Measurements from ENCODE around the gene LYAR.

LYAR gene

GRCh38 chr4:4293279-4293678 lies 3.3 kb upstream of the LYAR start:
- Histone ChIP-seq H2BK15ac (ENCODE audit: low read length) (no peak overlapping the region), H2BK5ac (ENCODE audit: low read length) (no peak overlapping the region), H3K4me1 (ENCODE audit: control insufficient read depth in 2 of 2, insufficient read depth in 1 of 2, low read depth in 1 of 2, low read length in 2 of 2) (peaks cover 6 to 13% of the 10 kb centered on the region in 2 donors), H3K18ac (ENCODE audit: low read length) (no peak overlapping the region), H3K14ac (ENCODE audit: low read length) (no peak overlapping the region), H3K36me3 (replicated peaks in 1 of 2; ENCODE audit: control insufficient read depth in 2 of 2, insufficient read depth in 2 of 2, low read length in 2 of 2) (peaks cover 2 to 7% of the 10 kb centered on the region in 2 donors), H3K27me3 (ENCODE audit: control insufficient read depth in 3 of 3, insufficient read depth in 3 of 3, low read depth in 1 of 3, low read length in 3 of 3) (no peaks in the 10 kb centered on the region), H2BK120ac (ENCODE audit: low read depth, low read length) (no peak overlapping the region), H4K91ac (ENCODE audit: low read depth, low read length, poor library complexity) (no peak overlapping the region), H4K8ac (ENCODE audit: low read depth, low read length) (no peak overlapping the region), H3K79me1 (ENCODE audit: low read depth, low read length) (peaks cover 10% of the 10 kb centered on the region), H2AFZ (ENCODE audit: low read length) (no peak overlapping the region), H3K23ac (ENCODE audit: low read depth, low read length, poor library complexity) (no peak overlapping the region), H3K4me2 (ENCODE audit: insufficient read depth, low read length, poor library complexity, severe bottlenecking) (no peak overlapping the region), H3K9ac (ENCODE audit: low read depth, low read length, poor library complexity) (no peak overlapping the region), H3K4ac (ENCODE audit: low read length) (no peak overlapping the region), H3K27ac (replicated peaks; ENCODE audit: low read length) (no peak overlapping the region), H2AK5ac (ENCODE audit: low read depth, low read length) (no peak overlapping the region), H3K9me3 (replicated peaks in 1 of 2; ENCODE audit: control insufficient read depth in 2 of 2, insufficient read depth in 1 of 2, low read depth in 1 of 2, low read length in 2 of 2) (no peaks in the 10 kb centered on the region), H2BK12ac (ENCODE audit: low read length) (no peak overlapping the region), H3K4me3 (ENCODE audit: low read length in 2 of 2) (no peak overlapping the region)
- DNase-seq (ENCODE audit: low spot score) = no peak
- no CpG with 5 or more reads among the region's 3 CpGs for WGBS, 2 donors (ENCODE audit: extremely low coverage in 2 of 2, insufficient read length in 2 of 2, insufficient replicate concordance in 1 of 2)

- H3K14ac ChIP-seq (ENCODE audit: low read length) = no peak overlapping the region
- H3K4me2 ChIP-seq (ENCODE audit: insufficient read depth, low read length, poor library complexity, severe bottlenecking) = peak overlapping the region; percentile 82
- peak overlapping the region; percentile 93 for H2AFZ ChIP-seq (ENCODE audit: low read length)
- H3K27ac ChIP-seq (replicated peaks; ENCODE audit: low read length) = no peak overlapping the region
- no peak overlapping the region for H3K4ac ChIP-seq (ENCODE audit: low read length)
- peaks cover 14 to 25% of the 10 kb centered on the region in 2 donors for H3K36me3 ChIP-seq (replicated peaks in 1 of 2; ENCODE audit: control insufficient read depth in 2 of 2, insufficient read depth in 2 of 2, low read length in 2 of 2)
- peak overlapping the region; percentile 72 to 99 for H3K4me3 ChIP-seq (ENCODE audit: low read length in 2 of 2)
- H3K23ac ChIP-seq (ENCODE audit: low read depth, low read length, poor library complexity) = peak overlapping the region; percentile 89
- no CpG with 5 or more reads among the region's 10 CpGs for WGBS, 2 donors (ENCODE audit: extremely low coverage in 2 of 2, insufficient read length in 2 of 2, insufficient replicate concordance in 1 of 2)
- H3K27me3 ChIP-seq (ENCODE audit: control insufficient read depth in 3 of 3, insufficient read depth in 3 of 3, low read depth in 1 of 3, low read length in 3 of 3) = no peaks in the 10 kb centered on the region
- H3K18ac ChIP-seq (ENCODE audit: low read length) = no peak overlapping the region
- H2AK5ac ChIP-seq (ENCODE audit: low read depth, low read length) = no peak overlapping the region
- H2BK12ac ChIP-seq (ENCODE audit: low read length) = no peak overlapping the region
- H3K9ac ChIP-seq (ENCODE audit: low read depth, low read length, poor library complexity) = peak overlapping the region; percentile 93
- H3K9me3 ChIP-seq (replicated peaks in 1 of 2; ENCODE audit: control insufficient read depth in 2 of 2, insufficient read depth in 1 of 2, low read depth in 1 of 2, low read length in 2 of 2) = no peaks in the 10 kb centered on the region
- no peak overlapping the region for H2BK15ac ChIP-seq (ENCODE audit: low read length)
- H4K8ac ChIP-seq (ENCODE audit: low read depth, low read length) = no peak overlapping the region
- H2BK120ac ChIP-seq (ENCODE audit: low read depth, low read length) = no peak overlapping the region
- DNase-seq (ENCODE audit: low spot score) = no peak
- peaks cover 6 to 13% of the 10 kb centered on the region in 2 donors for H3K4me1 ChIP-seq (ENCODE audit: control insufficient read depth in 2 of 2, insufficient read depth in 1 of 2, low read depth in 1 of 2, low read length in 2 of 2)
- peaks cover 10% of the 10 kb centered on the region for H3K79me1 ChIP-seq (ENCODE audit: low read depth, low read length)
- H4K91ac ChIP-seq (ENCODE audit: low read depth, low read length, poor library complexity) = no peak overlapping the region
- H2BK5ac ChIP-seq (ENCODE audit: low read length) = no peak overlapping the region
Measured at GRCh38 chr4:4289597-4289940, 385 bp downstream of the LYAR start.

DNA sequence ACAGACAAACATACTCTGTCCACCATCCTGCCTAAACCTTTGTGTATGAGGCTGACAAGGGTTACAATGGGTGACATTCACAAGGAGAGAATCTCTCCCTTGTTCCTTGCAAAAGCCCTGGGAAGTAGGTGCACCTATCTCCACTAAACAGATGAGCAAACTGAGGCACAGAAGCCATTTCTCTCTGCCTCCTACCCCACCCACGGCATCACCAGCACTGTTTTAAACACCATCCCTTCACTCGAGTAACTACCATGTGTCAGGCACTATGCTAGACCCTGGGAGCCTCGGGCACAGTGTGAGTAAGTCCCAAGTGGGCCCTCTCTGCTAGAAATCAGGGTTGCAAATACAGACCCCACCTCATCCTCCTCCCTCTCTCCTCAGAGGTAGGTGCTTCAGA lies 899 bp downstream of the LYAR start:
- Histone ChIP-seq H3K79me1 (ENCODE audit: low read depth, low read length) (peaks cover 10% of the 10 kb centered on the region), H3K9me3 (replicated peaks in 1 of 2; ENCODE audit: control insufficient read depth in 2 of 2, insufficient read depth in 1 of 2, low read depth in 1 of 2, low read length in 2 of 2) (no peaks in the 10 kb centered on the region), H3K4me2 (ENCODE audit: insufficient read depth, low read length, poor library complexity, severe bottlenecking) (peak overlapping the region; percentile 82), H2BK120ac (ENCODE audit: low read depth, low read length) (no peak overlapping the region), H3K23ac (ENCODE audit: low read depth, low read length, poor library complexity) (no peak overlapping the region), H3K4ac (ENCODE audit: low read length) (no peak overlapping the region), H4K91ac (ENCODE audit: low read depth, low read length, poor library complexity) (no peak overlapping the region), H3K14ac (ENCODE audit: low read length) (no peak overlapping the region), H2BK15ac (ENCODE audit: low read length) (no peak overlapping the region), H3K36me3 (replicated peaks in 1 of 2; ENCODE audit: control insufficient read depth in 2 of 2, insufficient read depth in 2 of 2, low read length in 2 of 2) (peaks cover 14 to 30% of the 10 kb centered on the region in 2 donors), H2AFZ (ENCODE audit: low read length) (peak overlapping the region; percentile 93), H3K27ac (replicated peaks; ENCODE audit: low read length) (no peak overlapping the region), H2AK5ac (ENCODE audit: low read depth, low read length) (no peak overlapping the region), H3K18ac (ENCODE audit: low read length) (no peak overlapping the region), H3K4me1 (ENCODE audit: control insufficient read depth in 2 of 2, insufficient read depth in 1 of 2, low read depth in 1 of 2, low read length in 2 of 2) (peaks cover 6 to 13% of the 10 kb centered on the region in 2 donors), H2BK12ac (ENCODE audit: low read length) (no peak overlapping the region), H3K4me3 (ENCODE audit: low read length in 2 of 2) (peak overlapping the region; percentile 72 to 99), H3K9ac (ENCODE audit: low read depth, low read length, poor library complexity) (no peak overlapping the region), H3K27me3 (ENCODE audit: control insufficient read depth in 3 of 3, insufficient read depth in 3 of 3, low read depth in 1 of 3, low read length in 3 of 3) (no peaks in the 10 kb centered on the region), H4K8ac (ENCODE audit: low read depth, low read length) (no peak overlapping the region), H2BK5ac (ENCODE audit: low read length) (no peak overlapping the region)
- DNase-seq (ENCODE audit: low spot score) = no peak
- WGBS, 2 donors (ENCODE audit: extremely low coverage in 2 of 2, insufficient read length in 2 of 2, insufficient replicate concordance in 1 of 2) = no CpG with 5 or more reads among the region's 3 CpGs

- no peak overlapping the region for H4K8ac ChIP-seq (ENCODE audit: low read depth, low read length)
- H3K4me3 ChIP-seq (ENCODE audit: low read length in 2 of 2) = no peak overlapping the region
- H2AK5ac ChIP-seq (ENCODE audit: low read depth, low read length) = no peak overlapping the region
- no peaks in the 10 kb centered on the region for H3K9me3 ChIP-seq (replicated peaks in 1 of 2; ENCODE audit: control insufficient read depth in 2 of 2, insufficient read depth in 1 of 2, low read depth in 1 of 2, low read length in 2 of 2)
- H2BK120ac ChIP-seq (ENCODE audit: low read depth, low read length) = no peak overlapping the region
- H3K27me3 ChIP-seq (ENCODE audit: control insufficient read depth in 3 of 3, insufficient read depth in 3 of 3, low read depth in 1 of 3, low read length in 3 of 3) = no peaks in the 10 kb centered on the region
- no peak overlapping the region for H3K23ac ChIP-seq (ENCODE audit: low read depth, low read length, poor library complexity)
- H3K79me1 ChIP-seq (ENCODE audit: low read depth, low read length) = peaks cover 10% of the 10 kb centered on the region
- H3K14ac ChIP-seq (ENCODE audit: low read length) = no peak overlapping the region
- H2AFZ ChIP-seq (ENCODE audit: low read length) = no peak overlapping the region
- no peak overlapping the region for H3K9ac ChIP-seq (ENCODE audit: low read depth, low read length, poor library complexity)
- H2BK12ac ChIP-seq (ENCODE audit: low read length) = no peak overlapping the region
- H3K18ac ChIP-seq (ENCODE audit: low read length) = no peak overlapping the region
- peaks cover 6 to 13% of the 10 kb centered on the region in 2 donors for H3K4me1 ChIP-seq (ENCODE audit: control insufficient read depth in 2 of 2, insufficient read depth in 1 of 2, low read depth in 1 of 2, low read length in 2 of 2)
- H3K4ac ChIP-seq (ENCODE audit: low read length) = no peak overlapping the region
- H3K27ac ChIP-seq (replicated peaks; ENCODE audit: low read length) = no peak overlapping the region
- no peak overlapping the region for H2BK5ac ChIP-seq (ENCODE audit: low read length)
- H4K91ac ChIP-seq (ENCODE audit: low read depth, low read length, poor library complexity) = no peak overlapping the region
- H3K36me3 ChIP-seq (replicated peaks in 1 of 2; ENCODE audit: control insufficient read depth in 2 of 2, insufficient read depth in 2 of 2, low read length in 2 of 2) = peaks cover 14 to 39% of the 10 kb centered on the region in 2 donors
- DNase-seq (ENCODE audit: low spot score) = no peak
- H3K4me2 ChIP-seq (ENCODE audit: insufficient read depth, low read length, poor library complexity, severe bottlenecking) = no peak overlapping the region
- no peak overlapping the region for H2BK15ac ChIP-seq (ENCODE audit: low read length)
Measured at GRCh38 chr4:4288098-4288497, 1.9 kb downstream of the LYAR start.
